Measurements from ENCODE around the gene APOBEC3A.

Gene APOBEC3A

DNA sequence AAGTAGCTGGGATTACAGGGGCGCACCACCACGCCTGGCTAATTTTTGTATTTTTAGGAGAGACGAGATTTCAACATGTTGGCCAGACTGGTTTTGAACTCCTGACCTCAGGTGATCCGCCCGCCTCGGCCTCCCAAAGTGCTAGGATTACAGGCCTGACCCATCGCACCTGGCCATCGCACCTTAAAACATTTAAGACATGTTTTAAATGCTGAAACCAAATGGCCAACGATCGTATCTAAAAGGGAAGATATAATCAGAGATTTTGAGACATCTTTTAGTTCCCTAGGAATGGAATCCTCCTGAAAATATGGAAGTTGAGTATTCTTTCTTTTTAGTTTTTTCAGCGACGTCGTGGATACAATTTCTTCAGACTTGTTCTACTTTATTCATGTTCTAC is 21.8 kb upstream of the APOBEC3A start:
- DNase-seq (ENCODE audit: low read depth in 2 of 2) = no peak
- TF ChIP-seq, protein P1, sequence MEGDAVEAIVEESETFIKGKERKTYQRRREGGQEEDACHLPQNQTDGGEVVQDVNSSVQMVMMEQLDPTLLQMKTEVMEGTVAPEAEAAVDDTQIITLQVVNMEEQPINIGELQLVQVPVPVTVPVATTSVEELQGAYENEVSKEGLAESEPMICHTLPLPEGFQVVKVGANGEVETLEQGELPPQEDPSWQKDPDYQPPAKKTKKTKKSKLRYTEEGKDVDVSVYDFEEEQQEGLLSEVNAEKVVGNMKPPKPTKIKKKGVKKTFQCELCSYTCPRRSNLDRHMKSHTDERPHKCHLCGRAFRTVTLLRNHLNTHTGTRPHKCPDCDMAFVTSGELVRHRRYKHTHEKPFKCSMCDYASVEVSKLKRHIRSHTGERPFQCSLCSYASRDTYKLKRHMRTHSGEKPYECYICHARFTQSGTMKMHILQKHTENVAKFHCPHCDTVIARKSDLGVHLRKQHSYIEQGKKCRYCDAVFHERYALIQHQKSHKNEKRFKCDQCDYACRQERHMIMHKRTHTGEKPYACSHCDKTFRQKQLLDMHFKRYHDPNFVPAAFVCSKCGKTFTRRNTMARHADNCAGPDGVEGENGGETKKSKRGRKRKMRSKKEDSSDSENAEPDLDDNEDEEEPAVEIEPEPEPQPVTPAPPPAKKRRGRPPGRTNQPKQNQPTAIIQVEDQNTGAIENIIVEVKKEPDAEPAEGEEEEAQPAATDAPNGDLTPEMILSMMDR (IDR thresholded peaks at IDR 0.05; ENCODE audit: low read depth, low read length) = no peak
- no peak overlapping the region for H3K4me3 ChIP-seq (replicated peaks in 1 of 2; ENCODE audit: low read depth in 2 of 2, low read length in 2 of 2)

DNA sequence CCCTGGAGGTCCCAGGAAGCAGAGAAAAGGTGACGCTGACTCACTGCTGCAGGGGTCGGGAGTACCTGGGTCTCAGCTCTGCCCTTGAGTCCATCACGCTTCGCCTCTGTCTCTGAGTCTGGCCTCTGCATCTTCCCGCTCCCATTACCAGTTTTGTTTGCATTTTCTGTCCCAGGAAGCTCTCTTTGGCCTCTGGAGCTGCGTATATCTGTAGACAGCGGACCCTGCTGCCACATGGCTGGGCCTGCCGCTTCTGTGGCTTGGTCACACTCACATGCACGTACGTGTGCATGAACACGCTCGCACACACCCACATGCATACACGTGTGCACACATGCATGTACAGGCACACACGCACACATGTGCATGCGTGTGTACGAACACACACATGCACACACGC is 20.8 kb upstream of the APOBEC3A start:
- TF ChIP-seq, protein P1 (IDR thresholded peaks at IDR 0.05; ENCODE audit: low read depth, low read length) = no peak
- DNase-seq (ENCODE audit: low read depth in 2 of 2) = no peak
- H3K4me3 ChIP-seq (replicated peaks in 1 of 2; ENCODE audit: low read depth in 2 of 2, low read length in 2 of 2) = no peak overlapping the region

DNA sequence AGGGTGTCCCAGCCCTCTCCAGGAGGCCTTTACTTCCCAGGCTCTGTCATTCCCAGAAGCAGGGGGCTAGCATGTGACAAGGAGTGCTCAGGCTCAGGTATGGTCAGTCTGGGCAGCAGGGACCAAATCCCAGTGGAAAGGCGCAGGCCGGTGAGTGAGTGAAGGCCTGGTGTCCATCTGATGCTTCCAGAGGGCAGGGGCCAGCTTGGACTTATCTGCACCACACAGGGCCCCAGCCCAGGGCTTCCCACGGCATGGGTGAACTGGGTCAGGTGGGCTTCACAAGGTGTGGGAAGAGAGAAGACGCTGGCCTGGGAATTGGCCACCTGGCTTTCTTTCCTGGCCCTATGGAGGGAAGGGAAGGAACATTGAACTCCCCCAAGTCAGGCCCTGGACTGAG is 20.4 kb upstream of the APOBEC3A start:
- DNase-seq (ENCODE audit: low read depth in 2 of 2) = no peak

DNA sequence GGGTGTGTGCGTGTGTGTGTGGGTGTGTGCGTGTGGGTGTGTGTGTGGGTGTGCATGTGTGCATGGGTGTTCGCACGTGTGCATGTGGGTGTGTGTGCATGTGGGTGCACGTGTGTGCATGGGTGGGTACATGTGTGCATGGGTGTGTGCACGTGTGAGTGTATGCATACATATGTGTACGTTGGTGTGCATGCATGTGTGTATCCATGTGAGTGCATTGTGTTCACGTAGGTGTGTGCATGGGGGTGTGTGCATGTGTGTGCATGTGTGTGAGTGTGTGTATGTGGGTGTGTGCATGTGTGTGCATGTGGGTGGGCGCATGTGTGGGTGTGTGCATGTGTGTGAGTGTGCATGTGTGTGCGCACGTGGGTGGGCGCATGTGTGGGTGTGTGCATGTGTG is 19.9 kb upstream of the APOBEC3A start:
- TF ChIP-seq, protein P1 (IDR thresholded peaks at IDR 0.05; ENCODE audit: low read depth, low read length) = no peak
- no peak for DNase-seq (ENCODE audit: low read depth in 2 of 2)
- no peak overlapping the region for H3K4me3 ChIP-seq (replicated peaks in 1 of 2; ENCODE audit: low read depth in 2 of 2, low read length in 2 of 2)

More for the DNA sequence above, 20.4 kb upstream of the APOBEC3A start:
- H3K4me3 ChIP-seq (replicated peaks in 1 of 2; ENCODE audit: low read depth in 2 of 2, low read length in 2 of 2) = no peak overlapping the region
- TF ChIP-seq, protein P1 (IDR thresholded peaks at IDR 0.05; ENCODE audit: low read depth, low read length) = no peak

DNA sequence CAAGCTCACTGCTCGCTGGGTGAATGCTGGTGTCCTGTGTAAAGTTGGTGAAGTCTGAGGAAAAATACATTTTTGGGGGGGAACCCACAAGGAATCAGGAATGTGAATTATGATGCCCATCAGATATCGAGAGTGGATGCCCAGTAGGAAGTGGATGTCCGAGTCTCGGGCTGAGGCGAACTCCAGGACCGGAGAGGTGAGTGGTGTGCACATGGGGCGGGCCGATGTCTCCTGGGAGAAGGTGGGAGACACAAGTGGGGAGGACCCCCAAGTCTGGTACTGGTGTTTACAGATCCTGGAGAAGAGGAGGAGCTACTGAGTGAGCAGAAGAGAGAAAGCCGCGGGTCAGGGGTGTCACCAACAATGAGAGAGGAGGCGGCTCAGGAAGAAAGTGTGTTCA is 19.2 kb upstream of the APOBEC3A start:
- H3K4me3 ChIP-seq (replicated peaks in 1 of 2; ENCODE audit: low read depth in 2 of 2, low read length in 2 of 2) = no peak overlapping the region
- TF ChIP-seq, protein P1 (IDR thresholded peaks at IDR 0.05; ENCODE audit: low read depth, low read length) = no peak
- DNase-seq (ENCODE audit: low read depth in 2 of 2) = no peak

DNA sequence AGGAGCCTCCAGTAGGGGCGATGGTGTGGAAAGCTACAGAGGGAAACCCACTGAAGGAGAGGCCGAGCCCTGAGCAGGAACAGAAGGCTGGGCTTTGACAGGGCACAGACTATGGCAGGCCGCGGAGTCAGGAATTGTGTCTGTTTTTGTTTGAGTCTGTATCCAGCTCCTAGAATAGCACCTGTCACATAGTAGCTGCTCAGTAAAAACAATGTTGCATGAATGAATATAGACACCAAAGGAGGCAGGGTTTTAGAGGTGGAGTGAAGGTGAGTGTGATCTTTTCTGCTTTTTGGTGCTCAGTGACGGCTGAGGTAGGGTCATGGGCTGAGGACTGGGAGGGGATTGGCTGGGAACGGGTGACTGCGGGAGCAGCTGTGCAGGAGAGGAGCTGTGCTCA is 18.5 kb upstream of the APOBEC3A start:
- DNase-seq (ENCODE audit: low read depth in 2 of 2) = no peak
- TF ChIP-seq, protein P1 (IDR thresholded peaks at IDR 0.05; ENCODE audit: low read depth, low read length) = no peak
- H3K4me3 ChIP-seq (replicated peaks in 1 of 2; ENCODE audit: low read depth in 2 of 2, low read length in 2 of 2) = no peak overlapping the region

DNA sequence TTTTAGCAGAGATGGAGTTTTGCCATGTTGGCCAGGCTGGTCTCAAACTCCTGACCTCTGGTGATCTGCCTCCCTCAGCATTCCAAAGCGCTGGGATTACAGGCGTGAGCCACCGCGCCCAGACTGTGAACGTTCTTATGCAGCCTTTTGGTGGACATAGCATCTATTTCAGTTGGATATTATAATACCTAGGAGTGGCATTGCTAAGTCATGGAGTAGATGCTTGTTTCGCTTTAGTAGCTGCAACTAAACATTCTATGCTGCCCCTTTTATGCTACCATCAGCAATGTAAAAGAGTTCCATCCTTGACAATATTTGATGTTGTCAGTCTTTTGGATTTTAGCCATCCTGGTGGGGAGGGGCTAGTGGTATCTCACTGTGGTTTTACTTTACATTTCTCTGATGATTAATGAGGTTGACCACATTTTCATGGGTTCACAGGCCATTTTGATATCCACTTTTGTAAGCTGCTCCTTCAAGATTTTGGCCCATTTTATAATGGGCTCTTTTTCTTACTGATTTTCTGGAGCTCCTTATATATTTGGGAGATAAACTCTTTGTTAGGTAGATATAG is 16.5 kb upstream of the APOBEC3A start:
- no peak overlapping the region for H3K4me3 ChIP-seq (replicated peaks in 1 of 2; ENCODE audit: low read depth in 2 of 2, low read length in 2 of 2)
- DNase-seq (ENCODE audit: low read depth in 2 of 2) = no peak
- TF ChIP-seq, protein P1 (IDR thresholded peaks at IDR 0.05; ENCODE audit: low read depth, low read length) = no peak
